CD14-positive monocyte (primary cell): ENCODE results near the gene ESPN. TPM values are rescaled to one million over a fixed set of nuclear protein-coding genes. Genes with fewer than 3 reads are reported as not detected.
"Not testable (repeated sequence)": the region's sequence is repeated elsewhere in the genome, so short reads cannot be mapped to it uniquely, and the experiment has no call there.

Experiments used
- DNase-seq, 3 donors: peaks; one replicate each; pipeline ENCODE4 v3.0.0-alpha.2; 2011 to 2022
- H2AFZ ChIP-seq: 2 replicates; pipeline ENCODE4 v1.6.0; 2012; ENCODE audit warnings: mild to moderate bottlenecking, low read depth, low read length, inconsistent platforms; ENCODE audit not compliant: insufficient read depth, poor library complexity, severe bottlenecking
- H3K27ac ChIP-seq, 2 donors: 1 replicate in 1 of 2; 2 replicates in 1 of 2; pipeline ENCODE4 v1.5.1; 2012 to 2013; ENCODE audit warnings: low read length in 2 of 2, control low read depth in 1 of 2, inconsistent platforms in 1 of 2, low read depth in 1 of 2, mild to moderate bottlenecking in 1 of 2
- H3K27me3 ChIP-seq, 2 donors: one replicate each; pipeline versions ENCODE4 v1.6.0 to v1.6.1; 2011 to 2013; ENCODE audit warnings: low read length in 2 of 2; ENCODE audit not compliant: control insufficient read depth in 2 of 2, insufficient read depth in 2 of 2
- H3K36me3 ChIP-seq, 2 donors: replicated peaks in 1 of 2; 1 replicate in 1 of 2; 2 replicates in 1 of 2; pipeline versions ENCODE4 v1.5.1 to v1.6.1; 2012 to 2013; ENCODE audit warnings: low read length in 2 of 2, control low read depth in 1 of 2, inconsistent platforms in 1 of 2, mild to moderate bottlenecking in 1 of 2; ENCODE audit not compliant: insufficient read depth in 2 of 2, control insufficient read depth in 1 of 2
- H3K4me1 ChIP-seq, 2 donors: 1 replicate in 1 of 2; 2 replicates in 1 of 2; pipeline versions ENCODE4 v1.5.1 to v1.6.1; 2012 to 2013; ENCODE audit warnings: low read length in 2 of 2, control low read depth in 1 of 2, inconsistent platforms in 1 of 2, mild to moderate bottlenecking in 1 of 2, moderate library complexity in 1 of 2; ENCODE audit not compliant: insufficient read depth in 2 of 2, control insufficient read depth in 1 of 2
- H3K4me2 ChIP-seq: replicated peaks from 2 replicates; pipeline ENCODE3; 2012; ENCODE audit warnings: low read length, moderate library complexity, mild to moderate bottlenecking; ENCODE audit not compliant: poor library complexity, severe bottlenecking; ENCODE audit errors: extremely low read depth
- H3K4me3 ChIP-seq, 3 experiments: fragments of 200-600 bp in 1 of 3; sonication (generic) in 1 of 3; replicated peaks in 1 of 3; 1 replicate in 2 of 3; 2 replicates in 1 of 3; pipeline ENCODE4 v1.5.1; 2011 to 2013; ENCODE audit warnings: low read length in 3 of 3, mild to moderate bottlenecking in 3 of 3, control low read depth in 2 of 3, low read depth in 2 of 3, inconsistent platforms in 1 of 3, moderate library complexity in 1 of 3
- H3K79me2 ChIP-seq: 2 replicates; pipeline ENCODE4 v1.6.0; 2012; ENCODE audit warnings: mild to moderate bottlenecking, control low read depth, inconsistent platforms, low read length, moderate library complexity; ENCODE audit not compliant: insufficient read depth
- H3K9ac ChIP-seq: 2 replicates; pipeline ENCODE4 v1.6.0; 2017; ENCODE audit warnings: low read length, mild to moderate bottlenecking; ENCODE audit not compliant: insufficient read depth, poor library complexity, severe bottlenecking
- H3K9me3 ChIP-seq, 2 donors: replicated peaks in 1 of 2; 1 replicate in 1 of 2; 2 replicates in 1 of 2; pipeline versions ENCODE4 v1.5.1 to v1.6.1; 2012 to 2013; ENCODE audit warnings: low read length in 2 of 2, control low read depth in 1 of 2; ENCODE audit not compliant: control insufficient read depth in 1 of 2, insufficient read depth in 1 of 2
- H4K20me1 ChIP-seq: 2 replicates; pipeline ENCODE4 v1.6.0; 2012; ENCODE audit warnings: mild to moderate bottlenecking, low read length, control low read depth, moderate library complexity; ENCODE audit not compliant: insufficient read depth
- H3K27ac Mint-ChIP-seq, 7 donors: one replicate each; pipeline ENCODE4 v1.8.0; 2020; ENCODE audit warnings: mild to moderate bottlenecking in 7 of 7, mixed read lengths in 7 of 7, moderate library complexity in 6 of 7, inconsistent platforms in 2 of 7
- H3K27me3 Mint-ChIP-seq, 3 donors: one replicate each; pipeline ENCODE4 v1.8.0; 2021 to 2022; ENCODE audit warnings: low read depth in 3 of 3, mild to moderate bottlenecking in 3 of 3, mixed read lengths in 3 of 3, moderate library complexity in 3 of 3, inconsistent platforms in 1 of 3
- H3K36me3 Mint-ChIP-seq, 2 donors: one replicate each; pipeline ENCODE4 v1.8.0; 2020; ENCODE audit warnings: mixed read lengths in 2 of 2, inconsistent platforms in 1 of 2, mild to moderate bottlenecking in 1 of 2
- H3K4me1 Mint-ChIP-seq: one replicate; pipeline ENCODE4 v1.8.0; 2020; ENCODE audit warnings: mild to moderate bottlenecking, mixed read lengths
- H3K4me3 Mint-ChIP-seq, 2 donors: one replicate each; pipeline ENCODE4 v1.8.0; 2020; ENCODE audit warnings: mild to moderate bottlenecking in 2 of 2, mixed read lengths in 2 of 2, moderate library complexity in 1 of 2
- H3K9me3 Mint-ChIP-seq, 7 donors: one replicate each; pipeline ENCODE4 v1.8.0; 2020 to 2022; ENCODE audit warnings: mixed read lengths in 7 of 7, mild to moderate bottlenecking in 6 of 7, moderate library complexity in 6 of 7, inconsistent platforms in 2 of 7
- WGBS: methylation state at CpG from one replicate; pipeline ENCODE4 v1.1.5; 2013; ENCODE audit warnings: missing lambda C conversion rate; ENCODE audit not compliant: insufficient coverage; 5-methylcytosine and 5-hydroxymethylcytosine counted together
- intact Hi-C, 2 donors: fragments of 100-400 bp; cut with micrococcal nuclease; formaldehyde crosslinking; loops; one replicate each; pipeline versions ENCODE4 v1.15.0 to v1.15.1; 2023
- polyA plus RNA-seq, 3 donors: library from polyadenylated mRNA; depleted of rRNA in 1 of 3; unstranded in 2 of 3; stranded (reverse) in 1 of 3; fragments of 300-500 nt in 2 of 3; fragments of >200 nt in 1 of 3; fragmentation: Illumina TruSeq in 2 of 3; gene quantifications; 1 replicate in 2 of 3; 2 replicates in 1 of 3; pipeline ENCODE4 v1.2.3, GENCODE V29; 2012 to 2021
- TF ChIP-seq, protein P1 (sequence below): fragments of 200-600 bp; IDR thresholded peaks from one replicate; pipeline ENCODE4 v1.8.0; 2022; ENCODE audit warnings: antibody characterized with exemption, mild to moderate bottlenecking

The ESPN gene
- polyA plus RNA-seq, 3 donors: not detected

DNA sequence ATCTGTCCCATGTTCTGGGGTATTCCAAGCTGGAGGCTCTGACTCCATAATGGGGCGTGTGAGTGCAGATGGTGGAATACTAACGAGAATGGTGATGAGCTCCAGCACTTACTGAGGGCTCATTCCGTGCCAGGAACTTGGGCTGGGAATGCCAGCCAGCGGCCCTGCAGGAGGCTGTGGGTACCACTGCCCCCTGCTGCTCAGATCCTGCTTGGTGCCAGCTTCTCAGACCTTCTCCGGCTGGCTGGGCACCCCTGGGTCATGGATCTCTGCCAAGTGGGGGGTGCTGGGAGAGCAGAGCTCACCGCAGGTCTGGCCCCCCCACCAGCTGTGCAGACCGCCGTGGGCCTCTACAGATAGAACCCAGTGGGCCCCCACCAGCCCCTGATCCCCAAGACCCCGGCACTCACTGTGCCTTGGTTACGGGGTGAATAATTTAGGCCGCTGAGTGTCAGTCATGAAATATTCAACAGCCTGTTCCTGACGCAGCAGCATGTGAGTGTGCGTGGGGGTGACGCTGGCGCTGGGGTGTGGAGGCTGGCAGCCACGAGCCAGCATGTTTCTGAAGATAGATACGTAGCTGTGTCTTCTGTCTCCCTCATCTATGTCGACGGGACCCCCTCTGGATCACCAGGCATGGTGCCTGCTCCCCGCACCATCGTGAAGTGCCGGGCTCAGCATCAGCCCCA is 12.6 kb downstream of the ESPN start:
- H4K20me1 ChIP-seq, H3K27ac ChIP-seq, H3K9me3 Mint-ChIP-seq, H3K4me3 ChIP-seq, H3K9me3 ChIP-seq, H3K27ac Mint-ChIP-seq, H2AFZ ChIP-seq, H3K36me3 ChIP-seq, H3K4me3 Mint-ChIP-seq, H3K36me3 Mint-ChIP-seq, DNase-seq, H3K4me1 ChIP-seq, H3K79me2 ChIP-seq, H3K9ac ChIP-seq, H3K4me1 Mint-ChIP-seq, H3K4me2 ChIP-seq, intact Hi-C loops: not testable (repeated sequence)
- peaks cover 23 to 50% (median 28%) of the 10 kb centered on the region in 3 donors for H3K27me3 Mint-ChIP-seq
- peaks cover 7 to 26% of the 10 kb centered on the region in 2 donors for H3K27me3 ChIP-seq
- WGBS: 63% methylated on average over 21 of the region's 22 CpGs

DNA sequence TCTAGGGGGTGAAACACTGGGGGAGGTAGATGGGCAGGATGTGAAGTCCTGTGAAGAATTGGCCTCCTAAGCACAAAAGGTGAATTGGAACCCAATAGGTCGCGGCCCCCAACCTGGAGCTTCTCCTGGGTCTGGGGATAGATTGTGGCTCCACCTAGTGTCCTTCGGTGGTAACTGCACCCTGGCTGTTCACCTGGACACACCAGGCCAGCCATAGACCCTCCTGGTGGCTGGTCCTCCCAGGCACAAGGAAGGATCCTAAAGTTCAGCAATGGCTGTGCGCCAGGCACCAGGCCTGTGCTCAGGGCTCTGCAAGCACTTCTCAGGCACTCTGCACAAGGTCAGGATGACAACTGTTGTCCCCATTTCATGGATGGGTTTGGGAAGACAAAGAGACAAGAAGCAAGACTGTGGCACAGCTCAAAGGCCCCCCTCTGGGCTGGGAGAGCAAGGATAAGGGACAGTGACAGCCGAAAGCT is 13.5 kb downstream of the ESPN start:
- peaks cover 0 to 8% (median 0%) of the 10 kb centered on the region in 7 donors for H3K9me3 Mint-ChIP-seq
- intact Hi-C loops: no loop called here
- H3K27ac ChIP-seq: no peak overlapping the region
- no peaks in the 10 kb centered on the region for H3K36me3 ChIP-seq
- H3K36me3 Mint-ChIP-seq: no peaks in the 10 kb centered on the region
- H3K79me2 ChIP-seq: no peaks in the 10 kb centered on the region
- no peak overlapping the region for H3K4me2 ChIP-seq
- H3K4me3 Mint-ChIP-seq: no peak overlapping the region
- H2AFZ ChIP-seq: no peak overlapping the region
- WGBS: 5% methylated on average over 4 of the region's 5 CpGs
- no peak overlapping the region for H3K4me3 ChIP-seq
- H3K27me3 Mint-ChIP-seq: peaks cover 24 to 58% (median 35%) of the 10 kb centered on the region in 3 donors
- TF ChIP-seq, protein P1, sequence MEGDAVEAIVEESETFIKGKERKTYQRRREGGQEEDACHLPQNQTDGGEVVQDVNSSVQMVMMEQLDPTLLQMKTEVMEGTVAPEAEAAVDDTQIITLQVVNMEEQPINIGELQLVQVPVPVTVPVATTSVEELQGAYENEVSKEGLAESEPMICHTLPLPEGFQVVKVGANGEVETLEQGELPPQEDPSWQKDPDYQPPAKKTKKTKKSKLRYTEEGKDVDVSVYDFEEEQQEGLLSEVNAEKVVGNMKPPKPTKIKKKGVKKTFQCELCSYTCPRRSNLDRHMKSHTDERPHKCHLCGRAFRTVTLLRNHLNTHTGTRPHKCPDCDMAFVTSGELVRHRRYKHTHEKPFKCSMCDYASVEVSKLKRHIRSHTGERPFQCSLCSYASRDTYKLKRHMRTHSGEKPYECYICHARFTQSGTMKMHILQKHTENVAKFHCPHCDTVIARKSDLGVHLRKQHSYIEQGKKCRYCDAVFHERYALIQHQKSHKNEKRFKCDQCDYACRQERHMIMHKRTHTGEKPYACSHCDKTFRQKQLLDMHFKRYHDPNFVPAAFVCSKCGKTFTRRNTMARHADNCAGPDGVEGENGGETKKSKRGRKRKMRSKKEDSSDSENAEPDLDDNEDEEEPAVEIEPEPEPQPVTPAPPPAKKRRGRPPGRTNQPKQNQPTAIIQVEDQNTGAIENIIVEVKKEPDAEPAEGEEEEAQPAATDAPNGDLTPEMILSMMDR: peak; percentile 98
- H3K9me3 ChIP-seq: no peaks in the 10 kb centered on the region
- no peaks in the 10 kb centered on the region for H4K20me1 ChIP-seq
- H3K4me1 ChIP-seq: peaks cover 0 to 4% of the 10 kb centered on the region in 2 donors
- H3K4me1 Mint-ChIP-seq: peaks cover 5% of the 10 kb centered on the region
- H3K9ac ChIP-seq: no peak overlapping the region
- DNase-seq: peak; percentile 22 to 49 (median 49)
- peaks cover 7 to 26% of the 10 kb centered on the region in 2 donors for H3K27me3 ChIP-seq
- no peak overlapping the region for H3K27ac Mint-ChIP-seq
